HFFc6 (cell line): Measurements from ENCODE around the gene CD44. TPM values are rescaled to one million over a fixed set of nuclear protein-coding genes. Genes with fewer than 3 reads are reported as not detected.

Source experiments
- DNase-seq: peaks from one replicate; pipeline ENCODE4 v3.0.0-alpha.2; 2018
- H3K27ac Mint-ChIP-seq: 2 replicates; pipeline ENCODE4 v1.8.0; 2020; ENCODE audit warnings: mild to moderate bottlenecking, mixed read lengths
- H3K27me3 Mint-ChIP-seq: 2 replicates; pipeline ENCODE4 v1.8.0; 2021; ENCODE audit warnings: mild to moderate bottlenecking, moderate library complexity, mixed read lengths; ENCODE audit not compliant: insufficient read depth
- H3K36me3 Mint-ChIP-seq: 2 replicates; pipeline ENCODE4 v1.8.0; 2021; ENCODE audit warnings: low read depth, mixed read lengths
- H3K4me1 Mint-ChIP-seq: 2 replicates; pipeline ENCODE4 v1.8.0; 2020; ENCODE audit warnings: low read depth, mixed read lengths
- H3K4me3 Mint-ChIP-seq: 2 replicates; pipeline ENCODE4 v1.8.0; 2020; ENCODE audit warnings: mild to moderate bottlenecking, moderate library complexity, mixed read lengths
- H3K9me3 Mint-ChIP-seq: 2 replicates; pipeline ENCODE4 v1.8.0; 2020; ENCODE audit warnings: mild to moderate bottlenecking, mixed read lengths
- CTCF ChIP-seq: fragments of 200-600 bp; sonication (generic); IDR thresholded peaks from 2 replicates; pipeline ENCODE4 v1.5.0; 2021; ENCODE audit warnings: antibody characterized with exemption, mild to moderate bottlenecking
- total RNA-seq, 6 experiments: library from RNA; stranded (reverse); fragmentation: NEBNext Ultra II Directional; extraction: Animal tissue kit (Norgen Biotek cat#: 25700); gene quantifications; 2 replicates in 1 of 6; 3 replicates in 5 of 6; pipeline ENCODE4 v1.2.3, GENCODE V29; 2021

Gene CD44
- total RNA-seq, 6 experiments from 2014 or later = 1,912 to 2,221 (median 2,175) TPM

DNA sequence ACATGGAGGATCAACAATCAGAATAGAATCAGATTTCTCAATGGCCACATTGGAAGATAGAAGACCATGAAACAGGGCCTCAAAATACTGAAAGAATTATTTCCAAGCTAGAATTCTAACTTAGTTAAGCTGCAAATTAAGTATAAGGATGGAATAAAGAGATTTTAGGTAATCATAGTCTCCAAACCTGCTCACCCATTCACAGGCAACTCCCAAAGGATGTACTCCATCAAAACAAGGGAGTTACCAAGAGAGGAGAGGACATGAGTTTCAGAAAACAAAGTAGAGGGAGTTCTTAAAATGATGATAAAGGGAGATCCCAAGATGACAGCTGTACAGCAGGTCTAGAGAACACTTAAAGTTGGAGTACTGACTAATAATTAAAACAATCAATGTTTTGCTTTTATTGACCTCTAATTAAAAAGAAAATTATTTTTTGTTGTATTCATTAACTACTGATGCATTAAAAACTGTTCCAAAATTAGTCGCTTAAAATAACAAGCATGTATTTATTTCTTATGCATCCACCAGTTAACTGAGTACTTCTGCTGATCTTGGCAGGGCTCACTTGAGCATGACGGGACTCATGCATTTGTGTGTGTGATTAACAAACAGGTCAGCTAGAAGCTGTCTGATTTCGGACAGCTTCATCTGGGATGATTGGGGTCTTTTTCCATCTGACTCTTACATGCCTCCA, 95.6 kb downstream of the CD44 start:
- peaks cover 34% of the 10 kb centered on the region for H3K27me3 Mint-ChIP-seq
- DNase-seq = no peak
- no peak overlapping the region for H3K4me3 Mint-ChIP-seq
- TF ChIP-seq CTCF = no peak
- H3K4me1 Mint-ChIP-seq = peaks cover 83% of the 10 kb centered on the region
- H3K36me3 Mint-ChIP-seq = peaks cover 47% of the 10 kb centered on the region
- peak overlapping the region; percentile 90 for H3K27ac Mint-ChIP-seq
- H3K9me3 Mint-ChIP-seq = peaks cover 8% of the 10 kb centered on the region; the same call in 1 of the 2 replicates

DNA sequence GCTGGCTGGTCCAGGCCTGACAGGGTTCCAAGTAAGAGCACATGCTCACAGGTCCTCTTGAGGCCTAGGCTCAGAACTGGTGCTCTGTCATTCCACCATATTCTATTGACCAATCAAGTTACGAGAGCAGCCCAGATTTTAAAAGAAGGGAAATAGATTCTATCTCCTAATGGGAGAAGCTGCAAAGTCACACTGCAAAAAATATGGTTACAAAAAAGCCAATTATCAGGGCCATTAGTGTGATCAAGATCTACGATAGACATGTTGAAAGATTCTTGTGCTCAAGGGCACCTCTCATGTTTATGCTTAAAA, 96.1 kb downstream of the CD44 start:
- Mint-ChIP-seq H3K4me3 (no peak overlapping the region), H3K27ac (peak overlapping the region; percentile 90)

GRCh38 chr11:35235498-35235897, 96.5 kb downstream of the CD44 start:
- Mint-ChIP-seq H3K4me1 (peaks cover 74% of the 10 kb centered on the region), H3K27ac (peak overlapping the region; percentile 90)

More for the DNA sequence above, 96.1 kb downstream of the CD44 start:
- Mint-ChIP-seq H3K27me3 (peaks cover 31% of the 10 kb centered on the region), H3K9me3 (peaks cover 8% of the 10 kb centered on the region; the same call in 1 of the 2 replicates), H3K36me3 (peaks cover 42% of the 10 kb centered on the region), H3K4me1 (peaks cover 78% of the 10 kb centered on the region)
- DNase-seq = no peak
- no peak for TF ChIP-seq CTCF

DNA sequence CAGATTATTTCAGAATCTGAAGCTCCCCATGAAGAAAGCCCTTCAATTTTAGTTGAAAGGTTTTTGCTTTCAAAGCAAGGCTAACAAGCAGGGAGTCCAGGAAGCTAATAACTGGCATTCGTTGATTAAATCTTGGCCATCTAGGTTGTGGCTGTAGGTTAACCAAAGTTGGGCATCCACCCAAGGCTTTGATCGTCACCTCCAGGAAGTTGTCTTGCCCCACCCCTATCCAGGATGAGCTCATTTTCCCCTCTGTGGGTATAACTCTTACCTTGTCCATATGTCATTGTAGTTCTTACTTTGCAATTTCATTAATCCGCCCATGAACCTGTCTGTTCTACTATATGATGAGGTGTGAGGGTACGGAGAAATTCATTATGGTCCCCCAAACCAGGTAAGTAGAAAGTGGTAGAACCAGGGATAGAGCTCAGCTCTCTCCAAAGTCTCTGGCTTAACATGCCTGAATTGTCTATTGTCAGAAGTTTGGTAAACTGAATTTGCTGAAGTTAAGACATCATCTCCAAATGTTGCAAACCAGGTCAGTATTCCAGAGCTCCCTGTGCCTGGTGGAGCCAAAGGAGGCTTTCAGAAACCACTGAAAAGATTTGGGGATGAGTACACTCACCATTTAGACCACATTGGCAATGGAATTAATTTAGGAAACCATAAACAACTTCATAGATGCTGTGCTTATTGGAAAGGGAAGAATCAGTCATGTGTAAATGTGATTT, 97.1 kb downstream of the CD44 start:
- H3K36me3 Mint-ChIP-seq = peaks cover 32% of the 10 kb centered on the region
- DNase-seq = peak; percentile 71
- peaks cover 8% of the 10 kb centered on the region; the same call in 1 of the 2 replicates for H3K9me3 Mint-ChIP-seq
- no peak for TF ChIP-seq CTCF
- H3K4me3 Mint-ChIP-seq = peak overlapping the region; percentile 33; the same call in 1 of the 2 replicates
- peak overlapping the region; percentile 90 for H3K27ac Mint-ChIP-seq
- peaks cover 28% of the 10 kb centered on the region for H3K27me3 Mint-ChIP-seq
- peaks cover 72% of the 10 kb centered on the region for H3K4me1 Mint-ChIP-seq

More at GRCh38 chr11:35235498-35235897, 96.5 kb downstream of the CD44 start:
- Mint-ChIP-seq H3K36me3 (peaks cover 38% of the 10 kb centered on the region), H3K27me3 (peaks cover 31% of the 10 kb centered on the region), H3K4me3 (no peak overlapping the region), H3K9me3 (peaks cover 8% of the 10 kb centered on the region; the same call in 1 of the 2 replicates)
- TF ChIP-seq CTCF = no peak
- DNase-seq = no peak

- DNase-seq = peak; percentile 66
- H3K27me3 Mint-ChIP-seq = peaks cover 22% of the 10 kb centered on the region
- peaks cover 26% of the 10 kb centered on the region for H3K36me3 Mint-ChIP-seq
- peak overlapping the region; percentile 33; the same call in 1 of the 2 replicates for H3K4me3 Mint-ChIP-seq
- no peak for TF ChIP-seq CTCF
- peak overlapping the region; percentile 90 for H3K27ac Mint-ChIP-seq
- peaks cover 75% of the 10 kb centered on the region for H3K4me1 Mint-ChIP-seq
- H3K9me3 Mint-ChIP-seq = peaks cover 5% of the 10 kb centered on the region; the same call in 1 of the 2 replicates
Observed at GRCh38 chr11:35236667-35237003, 97.7 kb downstream of the CD44 start.
